AG04449 (cell line): ENCODE results near the gene PIP5K1C.

ENCODE experiments used
- CTCF ChIA-PET: fragments of 350-600 bp; formaldehyde crosslinking; extraction: SDS; loops from one replicate; lab custom pipeline; 2021; ENCODE audit warnings: antibody characterized with exemption; lab: Yijun Ruan, JAX
- POLR2A ChIA-PET: fragments of 400-600, 350-600 bp; formaldehyde crosslinking; extraction: SDS; loops from one replicate; lab custom pipeline; 2020; ENCODE audit warnings: antibody characterized with exemption, inconsistent platforms; lab: Yijun Ruan, JAX
- DNase-seq: peaks from one replicate; pipeline ENCODE4 v3.0.0-alpha.2; 2010; ENCODE audit warnings: low read depth, low spot score
- H3K4me3 ChIP-seq: 2 replicates; pipeline ENCODE4 v1.5.1; 2011; ENCODE audit warnings: low read depth, mild to moderate bottlenecking, control low read depth, low read length
- TF ChIP-seq, protein P1 (sequence below): IDR thresholded peaks from one replicate; pipeline ENCODE4 v1.5.1; 2011; ENCODE audit warnings: mild to moderate bottlenecking, moderate library complexity, low read length, control low read depth, inconsistent platforms; ENCODE audit not compliant: insufficient read depth; ENCODE audit errors: missing control alignments

Gene PIP5K1C

DNA sequence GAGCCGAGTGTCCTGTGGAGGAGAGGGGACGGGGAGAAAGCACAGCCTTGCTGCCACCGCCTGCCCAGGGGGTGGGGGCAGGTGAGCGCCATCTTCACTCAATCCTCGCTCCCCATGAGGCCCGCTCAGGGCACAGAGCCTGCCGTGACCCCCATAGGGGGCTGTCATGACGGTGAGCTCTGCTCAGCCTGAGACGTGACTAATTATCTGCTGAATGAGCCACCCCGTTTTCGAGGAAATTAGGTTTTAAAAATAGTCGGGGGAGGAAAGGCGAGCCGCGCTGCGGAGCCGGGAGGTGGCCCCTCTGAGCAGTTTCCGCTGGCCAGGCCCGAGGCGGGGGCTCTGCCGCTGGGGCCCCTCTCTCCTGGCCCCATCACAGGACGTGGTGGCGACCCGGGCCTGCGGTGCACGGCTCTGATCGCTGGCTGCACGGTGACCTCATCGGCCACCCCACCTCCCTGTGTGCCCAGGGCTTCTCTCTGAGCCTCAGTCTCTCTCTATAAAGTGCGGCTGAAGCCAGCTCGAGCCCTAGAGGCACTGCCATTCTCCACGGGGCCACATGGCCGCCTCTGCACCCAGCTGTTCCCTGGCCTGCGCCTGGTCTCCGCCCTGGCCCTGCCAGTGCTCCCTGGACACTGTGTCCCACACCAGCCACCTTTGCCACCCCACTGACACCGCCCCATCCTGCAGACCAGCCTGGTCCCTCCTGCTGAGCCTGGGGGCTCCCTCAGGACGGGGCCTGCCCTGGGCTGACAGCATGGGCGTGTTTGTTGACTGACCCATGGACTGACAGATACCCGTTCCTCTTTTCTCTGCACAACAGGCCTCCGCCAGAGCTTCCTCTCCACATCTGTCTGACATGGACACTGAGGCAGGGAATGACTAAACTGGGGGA, 28.3 kb downstream of the PIP5K1C start:
- CTCF ChIA-PET = interaction anchor here (0.6 to 1.3 kb wide), 3 partner anchors 10 to 118 kb away, joined by 3 to 4 read pairs (median 3); no protein-coding TSS in a partner anchor
- H3K4me3 ChIP-seq = no peak overlapping the region
- no peak for DNase-seq
- POLR2A ChIA-PET = no interaction called here
- TF ChIP-seq, protein P1, sequence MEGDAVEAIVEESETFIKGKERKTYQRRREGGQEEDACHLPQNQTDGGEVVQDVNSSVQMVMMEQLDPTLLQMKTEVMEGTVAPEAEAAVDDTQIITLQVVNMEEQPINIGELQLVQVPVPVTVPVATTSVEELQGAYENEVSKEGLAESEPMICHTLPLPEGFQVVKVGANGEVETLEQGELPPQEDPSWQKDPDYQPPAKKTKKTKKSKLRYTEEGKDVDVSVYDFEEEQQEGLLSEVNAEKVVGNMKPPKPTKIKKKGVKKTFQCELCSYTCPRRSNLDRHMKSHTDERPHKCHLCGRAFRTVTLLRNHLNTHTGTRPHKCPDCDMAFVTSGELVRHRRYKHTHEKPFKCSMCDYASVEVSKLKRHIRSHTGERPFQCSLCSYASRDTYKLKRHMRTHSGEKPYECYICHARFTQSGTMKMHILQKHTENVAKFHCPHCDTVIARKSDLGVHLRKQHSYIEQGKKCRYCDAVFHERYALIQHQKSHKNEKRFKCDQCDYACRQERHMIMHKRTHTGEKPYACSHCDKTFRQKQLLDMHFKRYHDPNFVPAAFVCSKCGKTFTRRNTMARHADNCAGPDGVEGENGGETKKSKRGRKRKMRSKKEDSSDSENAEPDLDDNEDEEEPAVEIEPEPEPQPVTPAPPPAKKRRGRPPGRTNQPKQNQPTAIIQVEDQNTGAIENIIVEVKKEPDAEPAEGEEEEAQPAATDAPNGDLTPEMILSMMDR = no peak

DNA sequence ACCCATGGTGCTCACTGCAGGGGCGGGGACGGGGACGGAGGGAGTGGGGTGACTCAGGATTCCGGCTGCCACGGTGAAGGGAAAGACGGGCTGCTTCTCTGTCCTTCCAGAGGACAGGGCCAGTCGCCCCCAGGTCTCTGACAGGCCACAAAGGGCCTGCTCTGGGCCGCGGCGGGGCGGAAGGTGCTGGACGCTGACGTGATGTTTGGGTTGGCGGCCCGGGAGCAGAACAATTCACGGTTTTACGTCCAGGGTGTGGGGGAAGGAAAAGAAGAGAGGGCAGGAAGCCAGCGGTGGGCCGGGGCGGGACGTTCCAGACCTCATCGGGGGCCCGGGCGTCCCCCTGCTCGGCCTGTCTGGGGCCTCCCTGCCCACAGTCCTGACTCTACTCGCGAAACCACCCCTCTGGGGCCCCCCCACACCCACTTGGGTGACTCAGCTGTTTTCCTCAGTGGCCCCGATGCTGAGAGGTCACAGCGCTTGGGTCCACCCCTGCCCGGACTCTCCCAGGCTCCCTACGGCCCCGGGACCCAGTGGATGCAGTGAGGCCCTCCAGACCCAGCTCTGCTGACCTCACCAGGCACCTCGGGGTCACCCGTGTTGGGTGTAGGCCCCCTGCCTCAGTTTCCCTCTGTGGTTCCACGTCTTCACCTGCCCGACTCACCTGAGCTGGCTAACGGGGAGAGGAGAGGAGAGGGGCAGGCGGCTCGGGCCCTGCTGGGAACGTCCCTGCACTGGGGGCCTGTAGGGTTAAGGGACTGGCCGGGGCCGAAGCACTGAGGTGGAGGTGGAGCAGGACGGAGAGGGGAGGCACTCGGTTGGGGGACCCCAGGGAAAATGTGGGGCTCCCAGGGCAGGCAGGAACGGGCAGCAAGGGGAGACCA, 29.2 kb downstream of the PIP5K1C start:
- DNase-seq = no peak
- TF ChIP-seq, protein P1 = no peak
- CTCF ChIA-PET = interaction anchor here (0.7 to 1.3 kb wide), 3 partner anchors 9 to 36 kb away, joined by 3 to 4 read pairs (median 4); no protein-coding TSS in a partner anchor
- H3K4me3 ChIP-seq = no peak overlapping the region
- POLR2A ChIA-PET = no interaction called here

DNA sequence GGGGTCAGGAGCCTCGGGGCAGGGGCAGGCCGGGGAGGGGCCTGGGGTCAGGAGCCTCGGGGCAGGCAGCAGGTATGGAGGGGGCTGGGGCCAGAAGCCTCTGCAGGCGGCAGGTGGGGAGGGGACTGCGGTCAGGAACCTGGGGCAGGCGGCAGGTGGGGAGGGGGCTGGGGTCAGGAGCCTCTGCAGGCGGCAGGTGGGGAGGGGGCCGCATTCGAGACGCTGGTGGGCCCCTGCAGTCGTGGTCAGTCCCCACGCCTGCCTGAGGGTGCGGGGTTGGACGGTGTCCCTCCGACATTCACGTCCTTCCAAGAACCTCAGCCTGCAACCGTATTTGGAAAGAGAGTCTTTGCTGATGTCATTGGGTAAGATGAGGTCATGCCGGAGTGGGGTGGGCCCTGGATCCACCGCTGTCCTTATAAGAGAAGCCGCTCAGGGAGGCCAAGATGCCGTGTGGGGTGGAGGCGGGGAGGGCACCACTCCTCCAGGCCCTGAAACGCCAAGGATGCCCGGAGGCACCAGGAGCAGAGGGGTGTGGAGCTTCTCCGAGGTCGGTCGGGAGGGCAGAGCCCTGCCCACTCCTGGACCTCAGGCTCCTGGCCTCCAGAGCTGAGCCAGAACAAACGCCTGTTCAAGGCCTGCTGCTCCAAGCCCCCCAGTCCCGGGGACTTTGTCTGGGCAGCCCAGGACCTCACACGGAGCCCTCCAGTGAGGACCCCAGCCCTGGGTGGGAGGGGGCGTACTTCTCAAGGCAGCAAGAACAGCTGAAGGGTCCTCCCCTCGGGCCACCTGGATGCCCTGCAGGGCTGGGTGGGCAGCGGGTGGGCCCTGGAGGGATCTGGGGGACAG, 30.1 kb downstream of the PIP5K1C start:
- TF ChIP-seq, protein P1 = no peak
- POLR2A ChIA-PET = no interaction called here
- no peak overlapping the region for H3K4me3 ChIP-seq
- CTCF ChIA-PET = interaction anchor here (0.7 kb wide), 1 partner anchor 32 kb away, joined by 4 read pairs; no protein-coding TSS in a partner anchor
- DNase-seq = no peak

DNA sequence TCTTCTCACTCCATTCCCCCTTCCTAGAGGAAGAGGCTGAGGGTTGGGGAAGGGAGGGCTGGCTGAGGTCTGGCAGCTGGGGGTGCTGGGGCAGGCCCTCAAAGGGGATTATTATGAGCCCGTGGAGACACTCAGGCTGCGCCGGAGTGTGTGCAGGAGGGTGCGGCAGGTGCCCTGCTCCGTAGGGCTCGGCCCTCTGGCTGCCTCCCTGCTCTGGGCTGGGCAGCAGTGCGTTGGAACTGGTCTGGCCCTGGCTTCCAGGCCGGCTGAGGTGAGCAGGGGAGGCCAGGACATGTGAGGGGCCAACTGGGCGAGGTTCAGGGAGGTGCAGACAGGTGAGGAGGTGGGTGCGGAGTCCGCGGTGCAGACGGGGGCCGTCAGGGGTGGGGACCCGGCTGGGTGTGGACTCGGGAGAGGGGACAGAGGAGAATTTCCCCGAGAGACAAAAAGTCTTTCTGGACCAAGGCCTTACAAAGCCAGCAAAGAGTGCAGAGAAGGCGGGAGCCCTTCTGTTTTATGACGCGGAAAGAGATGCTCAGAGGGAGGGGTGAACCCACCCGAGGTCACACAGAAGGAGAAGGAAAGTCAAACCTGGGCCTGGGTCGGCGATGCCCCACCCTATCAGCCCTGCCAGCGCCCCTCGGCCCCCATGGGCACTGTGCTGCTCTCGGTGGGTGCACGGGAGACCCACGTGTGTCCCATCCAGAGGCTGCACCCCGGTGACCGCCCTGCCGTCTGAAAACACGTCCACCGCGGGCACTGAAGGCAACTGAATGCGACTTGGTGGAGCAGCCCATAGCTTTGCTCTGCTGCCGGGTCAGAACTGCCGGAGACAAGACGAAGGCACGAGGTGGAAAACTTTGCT, 31.0 kb downstream of the PIP5K1C start:
- POLR2A ChIA-PET = no interaction called here
- CTCF ChIA-PET = interaction anchor here (1.2 to 5.1 kb wide), 2 partner anchors 14 to 23 kb away, joined by 4 to 48 read pairs; no protein-coding TSS in a partner anchor
- no peak for DNase-seq
- TF ChIP-seq, protein P1 = no peak
- H3K4me3 ChIP-seq = no peak overlapping the region

DNA sequence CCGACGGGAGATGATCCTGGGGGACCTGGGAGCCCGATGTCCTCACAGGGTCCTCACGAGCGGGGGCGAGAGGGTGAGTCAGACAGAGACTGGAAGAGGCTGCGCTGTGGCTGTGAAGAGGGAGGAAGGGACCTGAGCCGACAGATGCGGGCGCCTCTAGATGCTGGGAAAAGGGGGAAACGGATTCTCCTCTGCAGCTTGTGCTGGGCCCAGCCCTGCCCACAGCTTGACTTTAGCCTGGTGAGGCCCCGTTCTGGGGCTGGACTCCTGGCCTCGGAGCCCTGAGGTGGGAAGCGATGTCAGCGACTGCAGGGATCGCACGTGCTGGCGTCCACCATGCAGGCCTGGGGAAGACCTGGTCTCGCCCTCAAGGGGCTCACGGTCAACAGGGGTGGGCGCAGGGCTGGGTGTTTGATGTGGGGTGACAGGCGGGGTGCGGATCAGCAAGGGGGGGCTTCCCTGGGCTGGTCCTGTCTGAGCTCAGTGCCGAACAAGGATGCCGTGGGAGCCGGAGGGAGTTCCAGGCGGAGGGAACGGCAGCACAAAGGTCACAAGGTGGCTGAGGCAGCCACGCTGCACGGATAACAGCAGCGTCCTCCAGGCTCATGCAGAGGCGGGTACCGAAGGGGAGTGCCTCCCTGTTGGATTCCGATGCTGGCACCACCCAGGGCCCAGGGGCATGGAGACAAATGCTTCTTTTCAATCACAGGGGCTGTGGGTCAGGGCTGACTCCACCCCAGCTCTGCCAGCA, 31.8 kb downstream of the PIP5K1C start:
- ChIA-PET CTCF (interaction anchor here (1.1 to 5.1 kb wide), 5 partner anchors 13 to 60 kb away, joined by 3 to 48 read pairs (median 6); partner anchors contain the start of gene TJP3), POLR2A (no interaction called here)
- no peak overlapping the region for H3K4me3 ChIP-seq
- no peak for DNase-seq
- TF ChIP-seq, protein P1 = no peak
